ENCODE results near the gene HDAC4.

HDAC4 gene

DNA sequence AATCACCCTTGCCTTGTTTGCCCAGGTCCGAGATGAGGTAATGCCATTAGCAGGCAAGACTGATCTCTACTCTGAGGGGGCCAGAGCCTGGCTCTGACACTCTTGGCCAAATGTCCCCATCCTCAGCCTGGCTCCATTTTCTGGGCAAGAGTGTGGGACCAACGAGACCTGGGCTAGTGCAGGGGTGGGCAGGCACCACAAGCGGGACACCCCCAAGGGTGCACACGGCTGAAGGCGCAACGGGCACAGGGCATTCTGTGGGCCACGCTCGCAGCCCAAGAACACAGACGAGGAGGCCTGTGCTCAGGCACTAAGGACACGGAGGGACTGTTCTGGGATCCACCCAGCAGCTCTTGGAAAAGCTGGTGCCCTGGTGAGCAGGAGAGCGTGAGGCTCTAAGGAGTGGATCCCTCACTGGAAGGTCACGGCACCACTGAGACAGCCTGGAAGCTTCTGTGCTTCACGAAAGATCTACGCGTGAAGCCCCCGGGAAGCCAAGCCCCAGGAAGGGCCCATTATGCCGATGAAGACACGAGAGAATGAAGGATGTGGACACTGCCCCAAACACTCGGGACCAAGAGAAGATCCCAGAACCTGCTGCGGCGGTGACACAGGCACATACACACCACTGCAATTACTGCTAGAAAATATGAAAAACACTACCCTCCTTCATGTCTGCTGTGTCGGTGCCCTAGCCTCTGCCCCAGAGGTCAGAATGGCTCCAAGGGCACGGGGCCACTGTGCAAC, 138.2 kb downstream of the HDAC4 start:
- DNase-seq = no peak

DNA sequence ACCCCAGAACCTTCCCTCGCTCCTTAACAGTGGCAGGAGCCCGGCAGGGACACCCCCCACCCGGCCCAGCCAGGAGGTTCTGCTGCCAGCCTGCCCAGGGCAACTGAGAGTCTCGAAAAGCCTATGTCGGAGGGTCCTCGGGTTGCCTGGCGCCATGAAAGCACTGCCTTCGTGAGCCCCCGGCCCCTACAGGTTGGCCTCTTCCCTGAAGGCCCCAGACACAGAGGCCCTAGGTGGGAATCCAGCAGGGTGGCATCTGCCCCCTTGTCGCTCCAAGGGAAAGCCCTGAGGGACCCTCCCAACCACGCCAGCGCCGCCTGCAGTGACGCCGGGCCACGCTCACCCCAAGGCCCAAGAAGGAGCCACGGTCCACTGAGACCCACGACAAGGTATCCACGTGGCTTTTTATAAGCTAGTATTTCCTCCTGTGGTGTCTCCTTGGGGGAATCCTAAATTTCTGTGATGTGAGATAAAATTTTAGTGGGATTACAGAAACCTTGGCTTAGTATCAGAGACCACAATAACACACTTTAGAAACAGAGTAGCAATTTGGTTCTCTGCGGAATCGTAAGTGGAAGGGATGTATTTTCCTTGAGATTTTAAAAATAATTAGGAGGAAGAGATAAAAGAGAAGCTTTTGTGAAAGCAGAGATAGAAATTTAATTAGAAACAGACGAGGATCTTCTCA, 138.9 kb downstream of the HDAC4 start:
- no peak for DNase-seq

DNA sequence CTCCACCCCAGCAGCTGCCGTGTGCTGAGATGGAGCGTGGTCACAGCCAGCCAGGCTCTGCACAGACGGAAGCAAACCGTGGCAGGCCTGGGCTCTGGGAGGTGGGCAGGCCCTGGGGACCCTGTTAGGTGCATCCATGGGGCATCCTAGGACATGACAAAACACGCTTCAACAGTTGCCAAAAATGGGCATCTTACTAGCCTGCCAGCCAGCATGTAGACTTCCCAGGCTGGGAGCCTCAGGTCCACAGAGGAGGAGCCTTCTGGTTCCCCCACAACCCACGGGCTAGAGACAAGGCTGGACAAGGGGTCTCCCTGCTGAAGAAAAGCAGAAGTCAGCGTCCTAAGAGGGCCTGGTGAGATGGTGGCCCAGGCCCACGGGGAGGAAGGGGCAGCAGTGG, 139.5 kb downstream of the HDAC4 start:
- no peak for DNase-seq

DNA sequence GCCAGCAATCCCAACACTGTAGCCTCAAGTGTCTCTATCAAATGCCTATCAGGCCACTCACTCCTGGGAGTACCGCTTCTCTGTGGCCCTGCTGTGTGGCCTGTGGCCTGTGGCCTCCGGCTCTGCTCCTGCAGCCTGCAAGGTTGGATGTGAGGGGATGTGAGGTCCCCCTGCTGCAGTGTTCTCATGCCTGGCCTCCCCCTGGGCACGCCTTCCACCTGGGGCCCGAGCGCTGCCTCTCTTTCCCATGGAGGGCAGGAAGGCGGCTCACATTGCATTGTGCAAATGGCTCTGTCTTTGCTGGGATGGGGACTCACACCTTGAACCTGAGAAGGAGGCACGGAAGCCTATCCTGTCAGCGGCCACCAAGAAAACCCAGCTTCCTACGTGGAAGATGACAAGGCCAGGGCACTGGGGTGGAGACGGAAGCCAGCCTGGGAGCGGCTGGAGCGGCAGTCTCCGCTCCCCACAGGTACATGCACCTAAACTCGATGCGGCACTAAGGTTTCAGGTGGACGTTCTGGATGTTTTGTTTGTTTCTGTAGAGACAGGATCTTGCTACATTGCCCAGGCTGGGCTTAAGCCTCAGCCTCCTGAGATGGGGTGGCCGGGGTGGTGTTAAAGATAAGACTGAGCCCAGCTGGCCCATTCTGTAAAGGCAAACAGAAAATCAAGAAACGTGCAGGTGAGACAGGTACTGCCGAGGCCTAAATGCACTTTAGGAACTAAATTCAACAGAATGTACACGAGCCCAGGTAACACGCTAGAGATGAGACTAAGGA, 140.1 kb downstream of the HDAC4 start:
- DNase-seq = no peak

DNA sequence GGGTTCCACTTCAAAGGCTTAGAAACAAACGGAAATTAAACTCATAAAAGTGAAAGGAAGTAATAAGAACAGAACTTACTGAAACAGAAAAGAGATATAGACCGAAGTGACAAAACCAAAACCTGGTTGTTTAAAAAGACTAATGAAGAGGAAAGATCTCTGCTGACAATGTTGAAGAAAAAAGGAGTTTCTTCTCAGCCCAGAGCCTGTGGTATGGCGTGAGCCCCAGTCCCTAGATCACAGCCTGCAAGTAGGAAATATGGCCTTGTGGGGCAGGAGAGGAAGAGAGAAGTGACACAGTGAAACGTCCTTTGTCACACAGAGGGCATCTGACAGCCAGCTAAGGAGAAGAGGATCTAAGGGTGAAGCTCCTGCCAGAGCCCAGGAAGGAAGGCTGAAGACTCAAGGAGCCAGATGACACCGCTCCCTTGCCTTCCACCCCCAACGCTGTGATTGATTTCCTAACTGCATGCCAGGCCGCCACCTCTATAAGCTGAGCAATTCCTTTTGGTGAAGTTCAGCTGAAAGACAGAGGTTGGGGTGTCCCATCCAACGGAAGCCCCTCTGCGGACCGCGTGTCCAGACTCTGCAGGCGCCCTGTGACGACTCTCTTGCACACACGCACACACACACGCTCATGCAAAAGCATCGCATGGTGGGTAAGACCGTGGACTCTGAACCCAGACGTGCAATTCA, 141.1 kb downstream of the HDAC4 start:
- DNase-seq = no peak

DNA sequence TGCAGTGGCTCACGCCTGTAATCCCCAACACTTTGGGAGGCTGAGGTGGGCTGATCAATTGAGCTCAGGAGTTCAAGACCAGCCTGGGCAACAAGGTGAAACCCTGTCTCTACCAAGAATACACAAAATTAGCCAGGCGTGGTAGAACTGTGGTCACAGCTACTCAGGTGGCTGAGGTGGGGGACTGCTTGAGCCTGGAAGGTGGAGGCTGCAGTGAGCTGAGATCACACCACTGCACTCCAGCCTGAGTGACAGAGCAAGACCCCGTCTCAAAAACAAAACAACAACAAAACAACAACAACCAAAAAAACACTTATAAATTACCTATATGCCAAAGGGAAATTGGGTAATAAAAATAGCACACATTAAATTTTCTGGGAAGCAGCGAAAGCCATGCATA, 141.6 kb downstream of the HDAC4 start:
- no peak for DNase-seq

DNA sequence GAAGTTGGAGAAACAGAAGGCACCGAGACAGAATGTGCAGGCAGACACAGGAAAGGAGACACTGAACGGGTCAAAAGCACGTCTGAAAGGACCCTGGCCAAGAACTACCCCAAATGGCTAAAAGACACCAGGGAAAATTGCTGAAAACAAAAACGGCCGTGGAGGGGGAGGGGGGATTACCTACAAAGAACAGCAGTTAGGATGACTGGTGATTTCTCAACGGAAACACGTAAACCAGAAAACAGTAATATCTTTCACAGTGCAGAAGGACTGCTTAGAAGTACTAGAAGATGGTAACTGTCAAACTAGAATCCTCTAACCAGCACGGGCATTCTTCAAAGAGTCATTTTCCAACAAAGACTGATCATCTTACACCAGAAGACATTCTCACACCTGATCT, 142.6 kb downstream of the HDAC4 start:
- DNase-seq = no peak

DNA sequence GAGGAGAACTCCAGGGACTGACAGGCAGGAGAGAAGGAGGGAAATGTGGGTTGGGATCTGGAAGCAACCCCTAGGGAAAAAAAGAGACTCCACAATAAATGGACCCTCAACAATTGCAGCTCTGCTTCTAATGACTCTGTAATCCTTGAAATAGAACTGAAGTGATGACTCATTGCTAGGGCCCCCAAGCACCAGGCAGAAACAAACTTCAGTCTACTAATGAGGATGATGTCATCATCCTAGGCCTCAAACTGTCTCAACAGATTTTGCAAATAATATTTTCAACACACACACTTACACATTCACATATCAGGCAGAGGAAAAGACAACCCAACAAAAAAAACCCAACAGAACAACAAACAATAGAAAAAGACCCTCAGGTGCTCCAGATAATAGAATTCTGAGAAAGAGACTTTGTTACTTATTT, 143.3 kb downstream of the HDAC4 start:
- no peak for DNase-seq

DNA sequence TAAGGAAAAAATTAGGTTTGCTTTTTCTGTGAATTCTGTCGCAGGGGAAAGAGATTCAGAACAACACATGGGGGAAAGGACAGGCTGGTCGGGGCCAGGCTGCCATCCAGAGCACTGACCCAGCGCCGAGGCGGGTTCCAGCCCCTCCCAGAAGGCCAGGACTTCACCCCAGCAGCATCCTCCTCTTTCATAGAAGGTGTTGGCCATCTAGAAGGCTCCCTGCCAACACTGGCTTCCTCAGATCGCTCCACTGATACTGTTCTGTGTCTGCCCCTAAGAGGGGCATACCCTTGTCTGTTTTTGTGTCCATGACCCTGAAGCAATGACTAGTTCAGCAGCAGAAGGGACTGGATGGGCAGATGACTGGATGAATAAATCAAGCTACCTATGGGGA, 144.5 kb downstream of the HDAC4 start:
- DNase-seq = no peak

DNA sequence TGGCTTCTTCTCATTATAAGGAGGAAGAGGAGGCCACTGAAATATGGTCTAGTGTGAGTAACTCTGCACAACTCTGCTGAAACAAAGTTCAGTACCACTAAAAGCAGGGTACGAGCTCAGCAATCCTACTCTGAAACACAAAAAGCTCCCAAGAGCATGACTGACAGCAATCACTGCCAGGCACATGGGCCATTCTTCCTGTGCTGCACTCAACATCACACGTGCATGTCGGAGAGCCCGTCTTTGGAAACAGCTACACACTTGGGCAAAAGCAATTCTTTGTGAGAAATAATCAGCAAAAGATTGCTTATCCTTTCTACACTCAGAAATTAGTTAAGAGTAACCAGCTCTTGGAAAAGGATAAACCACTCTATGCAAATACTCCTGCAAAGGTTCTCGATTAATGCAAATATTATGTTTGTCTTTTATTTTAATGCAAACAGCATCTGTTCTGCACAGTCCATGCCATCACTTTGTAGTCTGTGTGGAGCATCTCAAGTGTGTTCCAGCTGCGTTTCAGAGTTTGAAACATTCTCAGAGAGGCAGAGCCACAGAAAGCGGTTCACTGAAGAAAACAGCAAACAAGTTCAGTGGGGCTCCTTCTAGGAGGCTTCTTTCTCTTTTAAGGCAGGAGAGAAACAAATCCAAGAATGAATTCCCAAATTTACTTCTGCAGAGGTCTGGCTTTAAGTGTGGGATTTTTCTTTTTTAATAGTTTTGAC, 145.0 kb downstream of the HDAC4 start:
- DNase-seq = no peak

DNA sequence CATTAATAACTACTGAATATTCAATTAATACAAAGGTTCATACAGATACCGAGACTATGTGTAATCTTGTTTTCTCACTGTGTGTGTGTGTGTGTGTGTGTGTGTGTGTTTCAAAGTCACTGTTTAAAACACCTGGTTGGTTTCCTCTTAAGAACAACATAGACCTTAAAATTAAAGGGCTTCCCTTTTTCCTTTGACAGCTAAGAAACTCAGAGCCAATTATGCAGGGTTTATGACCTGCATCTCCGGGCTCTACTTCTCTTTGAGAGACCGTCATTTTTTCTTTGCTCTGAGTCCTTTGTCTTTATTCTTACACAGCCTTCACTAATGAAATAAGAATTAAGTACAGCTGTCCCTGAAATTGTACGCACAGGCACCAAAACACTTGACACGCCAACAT, 145.6 kb downstream of the HDAC4 start:
- no peak for DNase-seq

DNA sequence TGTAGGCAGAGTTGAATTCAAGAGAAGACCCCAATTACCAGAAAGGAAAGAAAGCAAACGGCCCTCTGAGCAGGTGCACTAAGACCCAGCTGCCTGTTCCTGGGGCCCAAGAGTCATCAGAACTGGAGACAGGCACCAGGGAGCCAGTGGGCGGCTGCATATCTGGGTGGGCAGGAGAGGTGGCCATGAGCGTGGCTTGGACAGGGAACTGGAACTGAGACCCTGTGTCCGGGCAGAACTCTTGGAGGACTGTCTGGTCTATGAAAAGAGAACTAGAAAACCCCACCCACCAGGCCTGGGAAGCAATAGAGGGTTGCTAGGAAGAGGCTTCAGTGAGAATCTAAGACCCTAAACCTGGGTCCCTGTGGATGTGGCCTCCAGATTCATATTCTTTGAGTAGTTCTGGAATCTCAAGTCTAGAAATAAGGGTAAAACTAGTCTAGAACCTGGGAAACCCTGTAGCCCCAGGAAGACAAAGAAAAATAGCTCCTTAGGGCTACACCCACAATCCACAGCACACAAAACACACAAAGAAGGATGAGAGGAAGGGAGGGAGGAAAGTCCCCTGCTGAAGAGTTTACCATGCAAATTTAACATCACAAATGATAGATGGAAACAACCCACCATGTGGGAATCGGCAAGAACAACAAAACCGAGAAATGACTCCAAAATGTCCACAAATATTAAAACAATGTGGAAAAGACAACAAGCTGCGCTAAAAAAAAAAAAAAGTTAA, 147.0 kb downstream of the HDAC4 start:
- DNase-seq = no peak

DNA sequence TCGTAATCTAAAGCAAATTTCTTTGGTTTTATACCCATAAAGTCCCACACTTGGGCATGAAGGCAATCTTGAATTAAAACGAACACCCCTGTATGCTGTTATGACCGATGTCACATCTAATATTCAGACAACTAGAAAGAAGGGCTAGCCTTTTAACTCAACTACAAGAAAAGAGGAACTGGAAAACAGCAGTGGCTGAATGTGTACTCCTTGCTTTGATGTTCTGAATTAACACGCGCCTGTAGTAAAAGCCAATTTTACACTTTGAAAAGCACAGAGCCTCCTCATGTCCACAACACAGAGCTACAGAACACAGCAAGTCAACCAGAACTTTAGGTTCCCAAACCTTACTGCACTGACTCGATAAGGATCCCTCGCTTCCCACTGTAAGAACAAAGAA, 147.6 kb downstream of the HDAC4 start:
- DNase-seq = no peak

DNA sequence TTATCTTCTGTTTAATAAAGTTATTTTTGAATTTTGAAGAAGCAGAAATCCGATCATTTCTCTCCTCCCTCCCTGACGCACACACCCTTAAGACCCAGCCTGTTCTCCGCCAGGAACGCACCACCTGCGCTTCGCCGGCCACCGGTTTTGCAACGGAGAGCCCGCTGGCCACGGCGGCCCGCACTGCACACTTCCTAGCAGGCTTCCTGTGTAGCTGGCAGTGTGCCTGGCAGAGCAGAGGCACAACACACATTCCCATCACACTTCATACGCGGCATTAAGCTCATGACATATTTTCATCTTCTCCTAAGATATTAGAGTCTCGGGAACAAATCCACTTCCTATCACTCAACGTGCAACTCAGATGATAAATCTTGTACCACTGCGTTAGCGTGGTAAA, 148.0 kb downstream of the HDAC4 start:
- no peak for DNase-seq

DNA sequence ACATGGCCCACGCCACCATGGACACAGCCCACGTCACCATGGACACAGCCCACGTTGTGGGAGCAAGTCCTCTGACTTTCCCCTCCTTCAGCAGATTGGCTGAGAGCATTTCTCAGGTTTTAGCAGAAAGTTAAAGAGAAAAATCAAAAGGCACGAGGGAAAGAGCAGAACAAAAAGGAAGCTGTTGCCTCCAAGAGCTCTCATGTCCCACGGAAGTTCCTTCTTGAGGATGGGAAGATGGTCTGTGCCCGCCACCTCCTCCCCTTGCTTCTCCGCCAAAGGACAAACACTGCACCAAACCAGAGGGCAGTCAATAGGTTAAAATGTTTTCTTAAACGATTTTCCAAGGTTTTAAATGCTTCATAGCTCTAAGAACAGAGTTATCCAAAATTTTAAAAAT, 148.4 kb downstream of the HDAC4 start:
- no peak for DNase-seq

DNA sequence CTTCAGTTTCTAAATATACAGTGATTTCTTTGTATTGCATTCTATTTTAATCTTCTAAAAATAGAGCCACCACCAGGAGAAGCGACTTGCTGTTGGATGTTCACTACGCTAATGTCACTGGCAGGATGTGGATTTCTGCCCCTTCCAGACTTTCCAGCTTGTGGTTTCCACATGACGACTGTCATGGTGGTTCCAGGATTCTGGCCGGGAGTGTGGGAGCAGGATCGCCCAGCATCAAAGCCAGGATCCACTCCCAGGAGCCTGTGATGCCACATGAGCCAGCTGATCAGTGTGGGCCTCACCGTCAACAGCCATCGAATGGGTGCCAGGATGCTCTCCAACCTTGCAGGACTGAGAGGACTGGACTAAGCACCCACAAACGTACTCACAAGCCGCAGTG, 148.8 kb downstream of the HDAC4 start:
- no peak for DNase-seq

DNA sequence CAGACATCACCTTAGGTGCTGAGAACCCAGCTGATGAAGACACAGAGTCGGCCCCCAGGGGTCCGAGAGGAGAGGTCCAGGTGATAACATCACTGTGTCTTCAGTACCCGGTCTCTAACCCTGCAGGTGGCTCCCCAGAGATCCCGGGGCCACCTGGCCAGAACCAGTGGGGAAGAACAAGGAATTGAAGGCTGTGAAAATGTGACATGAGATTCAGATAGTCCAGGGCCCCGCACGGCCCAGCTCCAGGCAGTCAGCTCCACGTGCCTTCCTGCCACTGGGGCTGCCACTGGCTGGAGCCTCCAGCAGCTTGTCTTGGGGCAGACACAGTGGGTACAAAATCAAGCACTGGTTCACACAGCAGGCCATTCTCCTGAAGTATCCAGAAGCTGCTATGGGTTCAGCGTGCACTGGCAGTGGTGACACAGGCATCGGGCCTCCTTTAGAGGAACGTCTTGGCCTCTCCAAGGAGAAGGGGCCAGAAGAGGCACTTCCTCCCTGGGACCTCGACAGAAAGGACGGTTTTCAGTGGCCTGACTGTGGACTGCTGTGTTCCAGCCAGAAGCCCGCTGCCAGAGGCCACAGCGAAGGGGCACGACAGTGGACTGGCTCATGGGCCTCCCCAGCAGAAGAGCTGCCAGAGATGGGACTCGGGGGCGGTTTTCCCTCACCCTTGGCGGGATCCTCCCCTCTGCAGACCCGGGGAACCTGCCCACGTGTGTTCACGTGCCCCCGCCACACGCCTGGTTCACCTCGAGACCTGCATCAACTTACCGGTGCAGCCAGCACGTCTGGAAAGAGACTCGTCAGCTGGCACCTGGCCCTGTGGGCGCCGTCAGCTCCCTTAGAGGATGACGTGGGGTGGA, 150.4 kb downstream of the HDAC4 start:
- no peak for DNase-seq

DNA sequence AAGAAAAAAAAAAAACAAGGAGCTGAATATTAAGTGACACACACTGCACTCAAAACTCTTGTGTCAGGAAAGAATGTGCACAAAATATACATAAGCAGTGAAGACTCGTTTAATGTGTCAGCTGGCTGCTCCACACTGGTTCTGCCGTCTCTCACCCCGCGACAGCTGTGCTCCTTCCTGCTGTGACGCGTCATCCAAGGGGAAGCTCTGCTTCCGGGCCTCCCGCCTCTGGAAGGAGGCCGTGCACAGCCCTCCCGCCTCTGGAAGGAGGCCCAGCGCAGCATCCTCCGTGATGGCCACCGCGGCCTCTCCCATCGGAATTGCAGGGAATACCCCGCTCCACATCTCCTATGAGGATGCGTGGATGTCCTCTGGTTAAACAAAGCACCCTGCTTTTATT, 151.0 kb downstream of the HDAC4 start:
- DNase-seq = peak; percentile 3

DNA sequence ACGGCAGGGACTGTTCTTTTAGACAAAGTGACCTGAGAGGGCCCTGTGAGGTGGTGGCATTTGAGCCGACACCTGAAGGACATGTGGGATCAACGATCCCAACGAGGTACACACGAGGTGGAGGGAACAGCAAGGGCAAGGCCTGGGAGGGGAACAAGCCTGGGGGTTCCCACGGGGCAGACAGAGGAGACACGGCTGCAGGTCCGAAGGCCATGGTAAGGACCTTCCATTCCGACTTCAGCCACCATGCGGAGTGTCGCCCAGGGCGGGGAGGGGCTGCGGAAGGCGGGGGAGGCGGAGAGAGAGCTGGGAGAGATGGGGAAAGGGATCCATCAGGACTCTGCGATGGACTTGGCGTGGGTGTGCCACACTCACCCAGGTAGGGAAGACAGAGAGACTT, 151.8 kb downstream of the HDAC4 start:
- no peak for DNase-seq

DNA sequence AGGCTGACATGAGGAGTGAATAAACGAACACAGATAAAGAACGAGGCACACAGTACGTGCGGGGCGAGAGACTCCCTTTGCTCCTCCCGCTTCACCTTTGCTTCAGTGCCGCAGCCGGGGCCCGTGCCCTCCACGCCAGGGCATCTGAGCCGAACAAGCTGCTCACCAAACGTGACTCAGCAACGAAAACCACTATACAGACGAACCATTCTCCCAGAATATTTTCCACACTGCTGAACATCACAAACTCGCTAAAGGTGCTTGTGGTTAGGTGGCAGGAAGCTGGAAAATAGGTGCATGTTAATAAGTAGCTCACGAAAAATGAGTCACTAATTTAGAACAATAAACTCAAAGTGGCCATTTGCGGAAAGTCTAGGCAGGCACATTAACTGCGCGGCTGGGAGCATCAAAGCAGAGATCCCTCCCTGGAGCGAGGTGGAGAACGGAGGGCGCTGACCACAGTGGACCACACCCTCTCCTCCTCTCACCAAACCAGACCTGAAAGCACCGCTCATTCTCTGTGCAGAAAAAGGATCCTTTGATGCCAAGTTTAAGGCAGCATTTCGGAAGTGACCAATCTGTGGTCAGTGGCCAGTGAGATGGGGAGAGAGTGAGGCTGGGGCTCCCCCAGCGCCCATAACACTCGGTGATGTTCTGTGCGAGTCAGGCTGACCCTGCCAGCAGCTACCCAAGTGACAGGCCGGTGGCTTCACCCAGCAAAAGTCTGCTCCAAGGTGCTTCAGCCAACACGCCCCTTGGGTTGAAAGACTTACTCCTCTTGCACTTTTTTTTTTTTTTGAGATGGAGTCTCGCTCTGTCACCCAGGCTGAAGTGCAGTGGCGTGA, 153.2 kb downstream of the HDAC4 start:
- no peak for DNase-seq
